Occipital lobe (tissue), 2 donors: ENCODE data around the gene REM1. TPM values are rescaled to one million over a fixed set of nuclear protein-coding genes. Genes with fewer than 3 reads are reported as not detected.
"Not testable (repeated sequence)": the region's sequence is repeated elsewhere in the genome, so short reads cannot be mapped to it uniquely, and the experiment has no call there.

Experiments
- DNase-seq: peaks from one replicate; lab custom pipeline; 2025; lab: John Stamatoyannopoulos, UW
- total RNA-seq: library from RNA; depleted of rRNA; stranded (reverse); fragments of >200 nt; gene quantifications from one replicate; pipeline ENCODE4 v1.2.3, GENCODE V29; 2014

The REM1 gene
- total RNA-seq, 1 donor from 2014 or later = not detected

DNA sequence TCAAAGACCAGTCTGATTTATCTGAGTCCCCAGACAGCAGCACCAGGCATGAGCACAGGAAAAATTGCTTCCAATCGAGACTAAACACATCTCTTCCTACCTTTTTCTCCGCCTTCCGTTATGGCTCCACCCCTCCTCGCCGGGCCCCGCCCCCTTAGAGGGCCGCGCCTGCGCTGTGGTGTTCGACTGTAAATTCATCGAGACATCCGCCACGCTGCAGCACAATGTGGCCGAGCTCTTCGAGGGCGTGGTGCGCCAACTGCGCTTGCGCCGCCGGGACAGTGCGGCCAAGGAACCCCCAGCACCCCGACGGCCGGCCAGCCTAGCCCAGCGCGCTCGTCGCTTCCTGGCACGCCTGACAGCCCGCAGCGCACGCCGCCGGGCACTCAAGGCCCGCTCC lies 8.9 kb downstream of the REM1 start:
- DNase-seq = no peak

- no peak for DNase-seq
Observed at GRCh38 chr20:31485450-31486339, 10.6 kb downstream of the REM1 start.

- no peak for DNase-seq
Observed at GRCh38 chr20:31488115-31488514, 13.0 kb downstream of the REM1 start.

DNA sequence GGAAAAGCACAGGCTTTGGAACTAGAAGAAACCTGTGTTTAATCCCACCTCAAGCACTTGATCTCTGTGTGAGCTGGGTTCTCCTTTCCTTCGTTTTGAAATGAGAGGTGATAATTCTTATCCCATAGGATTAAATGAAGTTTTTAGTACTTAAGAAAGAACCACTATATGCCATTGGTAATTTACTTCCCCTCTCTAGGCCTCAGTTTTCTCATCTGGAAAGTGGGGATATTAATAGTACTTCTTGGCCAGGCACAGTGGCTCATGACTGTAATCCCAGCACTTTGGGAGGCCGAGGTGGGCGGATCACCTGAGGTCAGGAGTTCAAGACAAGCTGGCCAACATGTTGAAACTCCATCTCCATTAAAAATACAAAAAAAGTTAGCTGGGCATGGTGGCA lies 14.1 kb downstream of the REM1 start:
- no peak for DNase-seq

- DNase-seq = no peak
Observed at GRCh38 chr20:31490752-31491151, 15.7 kb downstream of the REM1 start.

DNA sequence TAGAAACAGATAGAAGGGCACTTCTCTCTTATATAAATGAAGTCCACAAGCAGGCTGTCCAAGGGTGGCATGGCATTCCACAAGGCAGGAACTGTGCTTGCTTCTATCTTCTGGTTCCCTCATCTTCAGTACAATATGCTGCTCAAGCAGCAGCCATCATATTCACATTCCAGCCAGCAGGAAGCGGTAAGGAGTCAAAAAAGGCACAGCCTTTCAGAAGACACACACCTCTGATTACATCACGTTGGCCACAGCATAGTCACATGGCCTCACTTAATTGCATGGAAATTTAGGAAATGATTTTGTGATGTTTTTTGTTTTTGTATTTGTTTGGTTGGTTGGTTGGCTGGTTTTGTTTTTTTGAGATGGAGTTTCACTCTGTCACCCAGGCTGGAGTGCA lies 19.0 kb downstream of the REM1 start:
- DNase-seq = no peak

- no peak for DNase-seq
Observed at GRCh38 chr20:31496761-31497295, 21.7 kb downstream of the REM1 start.

DNA sequence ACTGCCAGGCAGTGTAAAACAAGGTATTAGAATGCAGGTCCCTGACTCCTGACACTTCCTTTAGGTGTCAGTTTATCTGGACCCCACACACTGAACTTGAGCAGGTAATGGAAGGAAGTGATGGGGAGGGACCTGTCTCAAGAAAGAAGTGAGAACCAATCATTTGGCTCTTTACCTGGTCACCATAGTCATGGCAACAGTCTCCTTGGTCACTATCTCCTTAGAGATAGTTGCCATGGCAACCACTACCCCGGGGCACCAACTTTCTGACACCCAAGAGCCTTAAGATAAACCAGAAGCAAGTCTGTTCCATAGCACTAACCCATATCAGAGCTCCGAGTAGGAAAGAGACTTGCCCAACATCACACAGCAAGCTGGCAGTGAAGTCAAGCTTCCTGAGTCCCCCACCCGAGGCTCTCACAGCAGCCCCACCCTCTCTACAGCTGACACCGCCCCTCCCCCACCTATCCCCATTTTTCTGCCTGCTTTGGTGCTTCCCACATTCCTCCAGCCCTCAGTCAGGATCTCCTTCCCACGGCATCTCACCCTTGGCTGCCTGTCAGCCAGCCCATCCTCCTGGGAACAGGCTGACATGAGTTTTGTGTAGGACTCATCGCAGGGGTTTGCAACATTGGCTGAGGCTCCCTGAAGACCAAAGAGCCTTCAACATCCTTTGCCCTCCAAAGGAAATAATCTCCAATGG lies 22.9 kb downstream of the REM1 start:
- no peak for DNase-seq

- DNase-seq = no peak
Observed at GRCh38 chr20:31500527-31500926, 25.4 kb downstream of the REM1 start.

GRCh38 chr20:31502884-31503673 lies 28.0 kb downstream of the REM1 start:
- DNase-seq = peak; percentile 44

DNA sequence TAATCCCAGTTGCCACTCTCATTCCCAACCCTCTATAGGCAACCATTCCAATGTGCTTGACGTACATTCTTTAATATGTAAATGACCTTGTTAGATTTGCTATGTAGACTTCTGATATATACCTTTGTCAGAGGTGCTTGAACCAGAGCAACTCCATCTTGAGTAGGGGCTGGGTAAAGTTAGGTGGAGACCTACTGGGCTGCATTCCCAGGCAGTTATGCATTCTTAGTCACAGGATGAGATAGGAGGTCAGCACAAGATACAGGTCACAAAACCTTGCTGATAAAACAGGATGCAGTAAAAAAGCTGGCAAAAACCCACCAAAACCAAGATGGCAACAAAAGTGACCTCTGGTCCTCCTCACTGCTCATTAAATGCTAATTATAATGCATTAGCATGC lies 30.8 kb downstream of the REM1 start:
- DNase-seq = no peak

DNA sequence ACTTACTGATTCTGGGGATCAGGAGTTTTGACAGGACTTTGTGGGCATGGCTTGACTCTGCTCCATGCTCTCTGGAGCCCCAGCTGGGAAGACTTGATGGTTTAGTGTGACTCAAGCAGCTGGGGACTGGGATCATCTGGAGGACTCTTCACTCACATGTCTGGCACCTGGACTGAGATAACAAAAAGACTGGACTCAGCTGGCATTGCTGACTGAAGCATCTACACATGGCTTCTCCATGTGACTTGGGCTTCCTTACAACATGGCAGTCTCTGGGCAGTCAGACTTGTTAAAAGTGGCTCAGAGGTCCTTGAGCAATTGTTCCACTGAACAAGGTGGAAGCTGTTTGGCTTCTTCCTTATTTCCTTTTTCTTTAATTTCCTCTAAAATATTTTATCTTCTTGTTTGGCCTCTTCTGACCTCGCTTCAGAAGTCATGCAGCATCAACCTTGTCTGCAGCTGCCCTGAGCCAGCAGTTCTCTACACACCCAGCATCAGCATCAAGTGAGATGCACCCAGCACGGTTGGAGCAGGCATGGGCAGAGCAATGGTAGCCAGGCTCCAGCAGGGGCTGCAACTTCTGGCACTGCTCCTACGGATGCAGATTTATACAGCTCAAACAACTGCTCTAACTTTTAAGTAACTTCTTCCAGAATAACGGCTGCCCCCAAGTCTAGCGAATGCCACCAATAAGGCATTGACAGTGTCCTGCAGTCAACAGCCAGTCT lies 33.6 kb downstream of the REM1 start:
- no peak for DNase-seq

GRCh38 chr20:31514154-31515071 lies 39.3 kb downstream of the REM1 start, which contains the start of gene HM13:
Gene HM13, plus strand, starts transcription at chr20:31514442. Its CDS starts 110 bp downstream, at chr20:31514552.
- peak; percentile 76 for DNase-seq

DNA sequence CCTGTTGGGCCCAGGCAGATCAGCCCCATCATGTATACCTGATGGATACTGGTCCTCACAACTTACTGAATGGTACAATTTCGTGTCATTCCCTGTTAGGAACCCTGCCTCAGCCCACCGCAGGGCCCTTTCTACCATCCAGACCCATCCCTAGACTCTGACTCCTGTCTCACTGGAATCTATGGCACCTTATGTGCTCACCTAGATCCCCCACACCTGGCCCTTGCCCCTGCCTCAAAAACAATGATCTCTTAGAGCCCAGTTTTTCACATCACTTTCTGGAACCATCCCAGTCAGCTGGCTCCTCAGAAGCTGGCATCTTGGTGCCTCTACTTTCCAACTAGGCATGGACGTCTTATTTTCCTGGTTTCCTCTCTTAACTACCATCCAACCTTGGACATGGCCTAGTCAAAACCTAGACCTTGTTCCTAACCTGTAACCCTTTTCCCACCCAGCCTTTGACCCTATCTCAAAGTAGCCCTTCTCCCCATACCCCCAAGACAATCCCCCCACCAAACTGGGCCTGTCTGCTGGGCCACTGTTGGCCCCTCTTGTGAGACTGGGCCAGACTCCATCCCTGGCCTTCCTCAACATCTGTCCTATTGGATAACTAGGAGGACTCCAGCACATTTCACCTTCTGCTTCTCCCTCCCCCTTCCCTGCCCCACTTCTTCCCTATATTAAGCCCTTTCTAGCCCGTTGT lies 40.1 kb downstream of the REM1 start:
- no peak for DNase-seq

GRCh38 chr20:31515775-31516107 lies 40.7 kb downstream of the REM1 start:
- no peak for DNase-seq

DNA sequence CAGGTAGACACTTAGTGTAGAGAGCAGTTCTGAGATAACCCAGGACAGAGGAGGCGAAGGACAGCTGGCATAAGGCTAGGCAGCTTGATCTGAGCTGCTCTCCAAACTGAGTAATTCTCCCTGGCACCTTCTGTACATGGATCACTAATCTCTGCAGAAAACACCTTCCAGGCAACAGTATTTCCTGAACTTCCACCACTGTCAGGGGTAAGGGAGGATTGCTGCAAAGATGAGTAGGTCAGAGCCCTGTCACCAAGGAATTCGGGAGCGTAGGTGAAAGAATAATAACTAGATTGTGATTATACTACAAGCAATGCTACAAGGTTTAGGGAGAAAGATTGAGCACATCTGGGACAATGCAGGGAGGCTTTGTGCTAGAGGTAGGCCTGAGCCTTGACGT lies 41.1 kb downstream of the REM1 start:
- DNase-seq = no peak

DNA sequence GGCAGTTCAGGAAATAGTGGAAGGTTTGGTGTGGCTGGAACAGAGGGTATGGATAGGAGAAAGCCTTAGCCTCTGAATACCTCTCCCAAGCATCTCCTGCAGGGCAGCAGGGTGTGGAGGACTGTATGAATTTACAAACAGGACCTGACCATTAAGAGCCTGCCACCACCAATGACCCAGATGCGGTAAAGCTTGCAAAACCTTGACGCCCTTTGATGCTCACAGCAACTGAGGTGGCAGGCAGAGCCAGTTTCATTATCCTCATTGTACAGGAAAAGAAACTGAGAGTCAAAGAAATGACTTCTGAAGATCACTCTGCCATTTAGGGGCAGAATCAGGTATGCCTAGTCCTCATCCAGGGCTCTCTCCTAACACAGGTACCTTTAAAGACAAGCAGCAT lies 41.6 kb downstream of the REM1 start:
- no peak for DNase-seq

GRCh38 chr20:31517373-31517772 lies 42.3 kb downstream of the REM1 start:
- no peak for DNase-seq

GRCh38 chr20:31521267-31521666 lies 46.2 kb downstream of the REM1 start:
- DNase-seq = not testable (repeated sequence)
